Esophagus muscularis mucosa (tissue), 4 donors: ENCODE results near the gene CNDP1.

Source experiments
- EP300 ChIP-seq: sonication (generic); formaldehyde crosslinking; IDR thresholded peaks from one replicate; pipeline ENCODE4 v1.6.1; 2017; ENCODE audit warnings: antibody characterized with exemption
- POLR2A ChIP-seq: fragments of 450-650 bp; IDR thresholded peaks from one replicate; pipeline ENCODE4 v1.6.1; 2017; ENCODE audit warnings: antibody characterized with exemption, moderate library complexity, mild to moderate bottlenecking, low read depth
- POLR2AphosphoS5 ChIP-seq, 2 donors: sonication (generic); formaldehyde crosslinking; IDR thresholded peaks; one replicate each; pipeline ENCODE4 v1.6.1; 2017; ENCODE audit warnings: antibody characterized with exemption in 2 of 2
- TF ChIP-seq, protein P1 (sequence below), 3 experiments: fragments of 200-600 bp in 2 of 3; fragments of 450-650 bp in 1 of 3; sonication (generic) in 2 of 3; IDR thresholded peaks; one replicate each; pipeline ENCODE4 v1.5.1; 2017 to 2019; ENCODE audit warnings: antibody characterized with exemption in 3 of 3, mild to moderate bottlenecking in 2 of 3, moderate library complexity in 1 of 3

GRCh38 chr18:74632856-74633255, 98.6 kb downstream of the CNDP1 start:
- TF ChIP-seq, protein P1, sequence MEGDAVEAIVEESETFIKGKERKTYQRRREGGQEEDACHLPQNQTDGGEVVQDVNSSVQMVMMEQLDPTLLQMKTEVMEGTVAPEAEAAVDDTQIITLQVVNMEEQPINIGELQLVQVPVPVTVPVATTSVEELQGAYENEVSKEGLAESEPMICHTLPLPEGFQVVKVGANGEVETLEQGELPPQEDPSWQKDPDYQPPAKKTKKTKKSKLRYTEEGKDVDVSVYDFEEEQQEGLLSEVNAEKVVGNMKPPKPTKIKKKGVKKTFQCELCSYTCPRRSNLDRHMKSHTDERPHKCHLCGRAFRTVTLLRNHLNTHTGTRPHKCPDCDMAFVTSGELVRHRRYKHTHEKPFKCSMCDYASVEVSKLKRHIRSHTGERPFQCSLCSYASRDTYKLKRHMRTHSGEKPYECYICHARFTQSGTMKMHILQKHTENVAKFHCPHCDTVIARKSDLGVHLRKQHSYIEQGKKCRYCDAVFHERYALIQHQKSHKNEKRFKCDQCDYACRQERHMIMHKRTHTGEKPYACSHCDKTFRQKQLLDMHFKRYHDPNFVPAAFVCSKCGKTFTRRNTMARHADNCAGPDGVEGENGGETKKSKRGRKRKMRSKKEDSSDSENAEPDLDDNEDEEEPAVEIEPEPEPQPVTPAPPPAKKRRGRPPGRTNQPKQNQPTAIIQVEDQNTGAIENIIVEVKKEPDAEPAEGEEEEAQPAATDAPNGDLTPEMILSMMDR (IDR thresholded peaks at IDR 0.05) = no peak
- TF ChIP-seq POLR2AphosphoS5 (IDR thresholded peaks at IDR 0.05) (no peak), POLR2A (no peak), EP300 (no peak)
